Thyroid gland (tissue), 4 donors: ENCODE results near the gene NRG3.

Experiments
- CTCF ChIP-seq, 6 experiments: fragments of 200-600 bp in 3 of 6; fragments of 450-650 bp in 3 of 6; sonication (generic) in 3 of 6; IDR thresholded peaks; one replicate each; pipeline ENCODE4 v1.5.1; 2016 to 2019; ENCODE audit warnings: antibody characterized with exemption in 6 of 6, mild to moderate bottlenecking in 2 of 6, inconsistent platforms in 1 of 6, moderate library complexity in 1 of 6
- POLR2A ChIP-seq, 2 donors: fragments of 450-650 bp; IDR thresholded peaks; one replicate each; pipeline ENCODE4 v1.6.1; 2017; ENCODE audit warnings: antibody characterized with exemption in 2 of 2, mild to moderate bottlenecking in 2 of 2, moderate library complexity in 1 of 2

GRCh38 chr10:82358486-82359099 is 483.6 kb downstream of the NRG3 start:
- no peak for TF ChIP-seq CTCF (IDR thresholded peaks at IDR 0.05)
- TF ChIP-seq POLR2A (IDR thresholded peaks at IDR 0.05), result no peak
